Adrenal gland (tissue), 12 donors: ENCODE measurements around the gene ADARB2. TPM values are rescaled to one million over a fixed set of nuclear protein-coding genes. Genes with fewer than 3 reads are reported as not detected.

Experiments
- DNase-seq, 7 donors: peaks; one replicate each; pipeline ENCODE4 v3.0.0-alpha.2; 2019 to 2020
- H3K27ac ChIP-seq, 5 donors: fragments of 200-600 bp; sonication (generic) in 4 of 5; 1 replicate in 3 of 5; 2 replicates in 2 of 5; pipeline versions ENCODE4 v1.5.1 to v1.8.0; 2016 to 2020; ENCODE audit warnings: mild to moderate bottlenecking in 1 of 5
- H3K27me3 ChIP-seq: fragments of 200-600 bp; 2 replicates; pipeline ENCODE4 v1.8.0; 2021
- H3K36me3 ChIP-seq, 2 donors: fragments of 200-600 bp; replicated peaks in 1 of 2; 1 replicate in 1 of 2; 2 replicates in 1 of 2; pipeline versions ENCODE4 v1.5.1 to v1.8.0; 2018 to 2022
- H3K4me1 ChIP-seq, 2 donors: fragments of 200-600 bp; replicated peaks in 1 of 2; 1 replicate in 1 of 2; 2 replicates in 1 of 2; pipeline versions ENCODE4 v1.5.1 to v1.8.0; 2018 to 2021
- H3K4me3 ChIP-seq, 4 donors: fragments of 200-600 bp; sonication (generic) in 3 of 4; one replicate each; pipeline ENCODE4 v1.5.1; 2016 to 2018
- H3K9me3 ChIP-seq, 3 donors: fragments of 200-600 bp; sonication (generic) in 1 of 3; replicated peaks in 1 of 3; 1 replicate in 2 of 3; 2 replicates in 1 of 3; pipeline versions ENCODE4 v1.5.1 to v1.8.0; 2016 to 2021
- POLR2A ChIP-seq, 2 donors: fragments of 450-650 bp; IDR thresholded peaks; one replicate each; pipeline ENCODE4 v1.6.1; 2017; ENCODE audit warnings: antibody characterized with exemption in 2 of 2, mild to moderate bottlenecking in 2 of 2, moderate library complexity in 1 of 2
- WGBS, 4 donors: extraction: QIAGEN DNeasy Blood & Tissue Kit in 2 of 4; methylation state at CpG; one replicate each; pipeline versions ENCODE4 v1.1.5 to v1.1.7; 2013 to 2017; 5-methylcytosine and 5-hydroxymethylcytosine counted together
- intact Hi-C, 2 donors: fragments of 100-400 bp; cut with DNase I; formaldehyde crosslinking; loops; one replicate each; pipeline versions ENCODE4 v1.14.1 to v1.15.0; 2022 to 2023
- polyA plus RNA-seq, 3 donors: library from polyadenylated mRNA; stranded (reverse); fragments of 200-250 nt in 2 of 3; fragments of 350-450 nt in 1 of 3; fragmentation: Illumina TruSeq in 1 of 3; extraction: RNeasy Lipid Tissue Mini Kit (QIAGEN cat#74804) in 1 of 3; gene quantifications; one replicate each; pipeline ENCODE4 v1.2.3, GENCODE V29; 2013 to 2014
- total RNA-seq, 9 donors: library from RNA; depleted of rRNA in 4 of 9; stranded (reverse); fragments of >200 nt in 4 of 9; fragments of 120-200 nt in 1 of 9; fragmentation: NEBNext Ultra II Directional in 1 of 9; extraction: Animal tissue kit (Norgen Biotek cat#: 25700) in 1 of 9; gene quantifications; one replicate each; pipeline versions ENCODE4 v1.1.0 to v1.2.4, GENCODE V29; 2013 to 2023
- TF ChIP-seq, protein P1 (sequence below), 6 experiments: fragments of 450-650 bp in 4 of 6; fragments of 200-600 bp in 2 of 6; sonication (generic) in 1 of 6; IDR thresholded peaks; 1 replicate in 5 of 6; 2 replicates in 1 of 6; pipeline versions ENCODE4 v1.5.1 to v1.8.0; 2016 to 2021; ENCODE audit warnings: antibody characterized with exemption in 6 of 6, mild to moderate bottlenecking in 2 of 6, moderate library complexity in 1 of 6
- donor health status: healthy with polysubstance abuse.
- donor health status: Bipolar disorder and iron deficiency.
- donor health status: DM: yes; HTN: yes; CAD: no.
- donor health status: DM: no; HTN: no; CAD: no.
- donor health status: DM: no; HTN: no; CAD: no.
- donor health status: DM: yes; HTN: yes; CAD: no.

Gene ADARB2
- total and polyA plus RNA-seq, 12 donors: 0.14 to 3.1 (median 0.91) TPM

DNA sequence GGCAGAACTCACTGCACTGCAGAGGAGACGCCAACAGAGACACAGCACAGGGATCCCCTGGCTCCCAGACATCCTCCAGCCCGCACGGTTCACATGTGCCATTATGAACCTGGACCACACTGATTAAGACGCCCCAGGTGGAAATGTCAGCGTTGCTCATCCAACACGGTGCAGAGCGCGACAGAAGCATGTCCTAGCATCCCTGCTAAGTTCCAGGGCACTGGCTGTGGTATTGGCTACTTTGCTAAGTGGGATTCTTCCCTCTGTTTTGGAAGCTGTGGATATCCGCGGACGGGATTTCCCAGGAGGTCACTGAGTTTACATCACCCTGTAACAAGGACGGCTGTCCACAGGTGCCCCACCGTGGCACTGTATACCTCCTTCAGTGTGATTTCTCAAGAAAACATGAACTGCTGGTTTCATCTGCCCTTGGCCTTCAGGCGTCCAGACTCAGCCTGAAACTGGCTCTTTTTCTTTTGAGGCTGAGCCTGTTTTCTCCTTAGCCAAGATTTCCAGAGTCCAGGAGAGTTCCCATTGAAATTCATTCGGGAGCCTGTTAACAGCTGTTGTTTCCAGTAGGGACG is 357.1 kb downstream of the ADARB2 start:
- Histone ChIP-seq H3K4me3 (no peak overlapping the region), H3K27ac (no peak overlapping the region), H3K27me3 (peaks cover 14% of the 10 kb centered on the region), H3K36me3 (no peaks in the 10 kb centered on the region), H3K9me3 (no peaks in the 10 kb centered on the region), H3K4me1 (no peaks in the 10 kb centered on the region)
- 23 to 44% (median 34%) methylated on average over 6 to 16 of the region's 16 CpGs for WGBS, 4 donors
- DNase-seq: peak in 2 of 7 donors; percentile 2 to 42
- intact Hi-C loops: no loop called here
- TF ChIP-seq, protein P1, sequence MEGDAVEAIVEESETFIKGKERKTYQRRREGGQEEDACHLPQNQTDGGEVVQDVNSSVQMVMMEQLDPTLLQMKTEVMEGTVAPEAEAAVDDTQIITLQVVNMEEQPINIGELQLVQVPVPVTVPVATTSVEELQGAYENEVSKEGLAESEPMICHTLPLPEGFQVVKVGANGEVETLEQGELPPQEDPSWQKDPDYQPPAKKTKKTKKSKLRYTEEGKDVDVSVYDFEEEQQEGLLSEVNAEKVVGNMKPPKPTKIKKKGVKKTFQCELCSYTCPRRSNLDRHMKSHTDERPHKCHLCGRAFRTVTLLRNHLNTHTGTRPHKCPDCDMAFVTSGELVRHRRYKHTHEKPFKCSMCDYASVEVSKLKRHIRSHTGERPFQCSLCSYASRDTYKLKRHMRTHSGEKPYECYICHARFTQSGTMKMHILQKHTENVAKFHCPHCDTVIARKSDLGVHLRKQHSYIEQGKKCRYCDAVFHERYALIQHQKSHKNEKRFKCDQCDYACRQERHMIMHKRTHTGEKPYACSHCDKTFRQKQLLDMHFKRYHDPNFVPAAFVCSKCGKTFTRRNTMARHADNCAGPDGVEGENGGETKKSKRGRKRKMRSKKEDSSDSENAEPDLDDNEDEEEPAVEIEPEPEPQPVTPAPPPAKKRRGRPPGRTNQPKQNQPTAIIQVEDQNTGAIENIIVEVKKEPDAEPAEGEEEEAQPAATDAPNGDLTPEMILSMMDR (IDR thresholded peaks at IDR 0.05): no peak
- TF ChIP-seq POLR2A (IDR thresholded peaks at IDR 0.05): no peak

DNA sequence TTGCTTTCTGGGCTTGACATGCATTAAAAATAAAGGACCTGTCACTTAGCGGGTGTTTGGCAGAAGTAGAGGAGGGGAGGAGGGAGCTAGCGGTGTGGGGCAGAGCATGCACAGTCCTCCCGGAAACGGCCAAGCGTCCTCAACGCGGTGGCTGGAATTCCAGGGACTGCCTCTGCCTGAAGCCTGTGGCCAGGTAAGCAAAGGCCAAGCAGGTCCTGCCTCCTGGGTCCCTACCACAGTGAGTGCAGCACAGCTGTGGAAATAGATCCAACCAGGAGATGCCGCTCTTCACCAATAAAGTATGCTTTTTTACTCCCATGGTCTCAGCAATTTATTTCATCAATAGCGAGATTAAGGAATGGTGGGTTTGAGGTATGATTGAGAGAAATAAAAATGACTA is 357.7 kb downstream of the ADARB2 start:
- H3K27me3 ChIP-seq: peaks cover 14% of the 10 kb centered on the region
- H3K36me3 ChIP-seq: no peaks in the 10 kb centered on the region
- no peak overlapping the region for H3K4me3 ChIP-seq
- no peaks in the 10 kb centered on the region for H3K9me3 ChIP-seq
- H3K27ac ChIP-seq: no peak overlapping the region
- 37 to 54% (median 42%) methylated on average over 9 of the region's 9 CpGs for WGBS, 4 donors
- peak in 2 of 7 donors; percentile 7 to 15 for DNase-seq
- H3K4me1 ChIP-seq: no peaks in the 10 kb centered on the region
- TF ChIP-seq POLR2A (IDR thresholded peaks at IDR 0.05): no peak
- TF ChIP-seq, protein P1 (IDR thresholded peaks at IDR 0.05): no peak
- intact Hi-C loops: no loop called here

DNA sequence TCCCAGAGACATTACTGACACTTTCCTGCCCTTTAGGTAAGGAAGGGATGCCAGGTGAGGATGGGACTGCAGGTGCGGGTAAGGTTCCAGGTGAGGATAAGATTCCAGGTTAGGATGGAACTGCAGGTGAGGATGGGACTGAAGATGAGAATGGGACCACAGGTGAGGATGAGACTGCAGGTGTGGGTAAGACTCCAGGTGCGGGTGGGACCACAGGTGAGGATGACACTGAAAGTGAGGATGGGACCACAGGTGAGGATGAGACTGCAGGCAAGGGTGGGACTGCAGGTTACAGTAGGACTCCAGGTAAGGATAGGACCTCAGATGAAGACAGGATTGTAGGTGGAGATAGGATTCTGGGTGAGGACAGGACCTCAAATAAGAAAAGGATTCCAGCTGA is 358.9 kb downstream of the ADARB2 start:
- TF ChIP-seq, protein P1 (IDR thresholded peaks at IDR 0.05): no peak
- TF ChIP-seq POLR2A (IDR thresholded peaks at IDR 0.05): no peak
- Histone ChIP-seq H3K4me3 (no peak overlapping the region), H3K4me1 (no peaks in the 10 kb centered on the region), H3K36me3 (no peaks in the 10 kb centered on the region), H3K27me3 (peaks cover 14% of the 10 kb centered on the region), H3K9me3 (no peaks in the 10 kb centered on the region), H3K27ac (no peak overlapping the region)
- intact Hi-C loops: no loop called here
- peak in 1 of 7 donors; percentile 8 for DNase-seq
- 89 to 95% (median 90%) methylated on average over 2 of the region's 2 CpGs for WGBS, 4 donors

DNA sequence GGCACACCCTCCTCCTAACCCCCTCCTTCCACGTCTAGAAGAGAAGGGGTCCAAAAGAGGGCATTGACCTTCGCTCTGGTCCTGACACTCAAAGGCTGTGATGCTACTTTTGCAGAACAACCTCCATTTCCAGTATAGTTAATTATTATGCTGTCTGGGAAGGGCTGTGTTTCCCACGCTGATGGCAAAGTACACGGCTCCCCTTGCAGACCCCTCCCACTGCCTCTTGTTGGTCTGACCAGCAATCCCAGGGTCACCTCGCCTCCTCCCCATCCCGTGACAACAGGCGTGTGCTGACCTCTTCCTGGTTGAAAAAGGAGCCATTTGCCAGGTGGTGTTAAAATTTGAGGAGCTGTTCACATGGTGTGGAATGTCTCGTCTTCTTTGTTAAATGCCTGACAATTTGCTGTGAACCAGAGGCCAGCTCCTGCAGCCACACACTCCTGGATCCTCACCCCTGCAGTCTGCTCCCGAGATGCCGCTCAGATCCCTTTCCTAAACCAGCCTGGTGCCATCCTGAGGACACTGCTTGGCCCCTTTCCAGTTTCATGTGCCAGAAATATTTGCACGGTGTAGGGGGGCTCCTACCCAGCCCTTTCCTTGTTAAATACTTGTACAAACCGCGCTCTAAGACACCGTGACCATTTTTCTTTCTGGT is 359.5 kb downstream of the ADARB2 start:
- H3K4me1 ChIP-seq: no peaks in the 10 kb centered on the region
- H3K4me3 ChIP-seq: no peak overlapping the region
- 26 to 39% (median 33%) methylated on average over 13 to 14 of the region's 14 CpGs for WGBS, 4 donors
- H3K36me3 ChIP-seq: no peaks in the 10 kb centered on the region
- no peak for TF ChIP-seq POLR2A (IDR thresholded peaks at IDR 0.05)
- TF ChIP-seq, protein P1 (IDR thresholded peaks at IDR 0.05): no peak
- peak in 1 of 7 donors; percentile 18 for DNase-seq
- H3K27ac ChIP-seq: no peak overlapping the region
- intact Hi-C loops: no loop called here
- H3K27me3 ChIP-seq: peaks cover 11% of the 10 kb centered on the region
- no peaks in the 10 kb centered on the region for H3K9me3 ChIP-seq
